AG09319 (cell line): ENCODE measurements around the gene ERC2.

ENCODE experiments used
- DNase-seq: peaks from one replicate; pipeline ENCODE4 v3.0.0-alpha.2; 2010; ENCODE audit warnings: low read depth; ENCODE audit errors: extremely low read depth
- CTCF ChIP-seq: IDR thresholded peaks from 2 replicates; pipeline ENCODE4 v1.5.1; 2011; ENCODE audit warnings: low read depth, mild to moderate bottlenecking, inconsistent platforms, low read length, moderate library complexity

ERC2 gene

DNA sequence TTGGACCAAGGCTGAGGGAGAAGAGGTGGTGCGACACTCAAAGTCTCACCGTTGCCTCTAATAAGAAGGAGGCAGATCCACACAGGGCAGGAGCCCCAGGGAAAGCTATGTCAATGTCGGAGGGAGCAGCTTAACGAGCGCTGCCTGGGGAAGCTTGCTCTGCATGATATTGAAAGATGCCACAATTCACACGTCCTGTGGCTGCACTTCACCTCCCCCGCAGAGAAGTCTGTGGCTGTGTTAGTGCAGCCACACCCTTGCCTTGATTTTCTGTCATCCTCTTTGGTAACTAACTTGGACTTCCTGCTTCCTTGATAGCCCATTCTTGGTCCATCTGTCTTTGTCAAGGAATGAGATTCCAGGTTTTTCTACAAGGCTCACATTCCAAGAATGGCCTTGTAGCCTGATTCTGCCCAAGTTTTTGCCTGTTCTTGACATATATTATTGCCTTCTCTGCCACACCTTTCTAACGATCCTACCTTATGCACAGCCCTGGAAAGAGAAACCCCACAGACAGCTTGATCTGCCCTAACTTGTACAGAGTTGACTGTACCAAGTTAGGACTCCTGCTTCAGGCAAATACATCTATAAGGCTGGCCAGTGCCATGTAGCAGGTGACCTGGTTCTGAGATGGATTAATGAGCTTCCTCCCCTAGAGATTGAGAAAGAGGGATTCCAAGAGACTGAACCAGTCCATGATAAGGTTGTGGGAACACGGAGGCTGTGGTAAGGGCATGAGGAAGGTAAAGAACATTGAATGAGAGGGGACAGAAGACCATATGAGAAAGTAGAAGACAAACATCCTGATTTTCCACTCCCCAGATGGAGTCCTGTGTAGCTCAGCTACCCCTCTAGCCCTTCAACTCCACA lies 828.1 kb downstream of the ERC2 start:
- no peak for TF ChIP-seq CTCF
- DNase-seq, result no peak

GRCh38 chr3:55639143-55639542 lies 829.1 kb downstream of the ERC2 start:
- no peak for DNase-seq
- no peak for TF ChIP-seq CTCF

DNA sequence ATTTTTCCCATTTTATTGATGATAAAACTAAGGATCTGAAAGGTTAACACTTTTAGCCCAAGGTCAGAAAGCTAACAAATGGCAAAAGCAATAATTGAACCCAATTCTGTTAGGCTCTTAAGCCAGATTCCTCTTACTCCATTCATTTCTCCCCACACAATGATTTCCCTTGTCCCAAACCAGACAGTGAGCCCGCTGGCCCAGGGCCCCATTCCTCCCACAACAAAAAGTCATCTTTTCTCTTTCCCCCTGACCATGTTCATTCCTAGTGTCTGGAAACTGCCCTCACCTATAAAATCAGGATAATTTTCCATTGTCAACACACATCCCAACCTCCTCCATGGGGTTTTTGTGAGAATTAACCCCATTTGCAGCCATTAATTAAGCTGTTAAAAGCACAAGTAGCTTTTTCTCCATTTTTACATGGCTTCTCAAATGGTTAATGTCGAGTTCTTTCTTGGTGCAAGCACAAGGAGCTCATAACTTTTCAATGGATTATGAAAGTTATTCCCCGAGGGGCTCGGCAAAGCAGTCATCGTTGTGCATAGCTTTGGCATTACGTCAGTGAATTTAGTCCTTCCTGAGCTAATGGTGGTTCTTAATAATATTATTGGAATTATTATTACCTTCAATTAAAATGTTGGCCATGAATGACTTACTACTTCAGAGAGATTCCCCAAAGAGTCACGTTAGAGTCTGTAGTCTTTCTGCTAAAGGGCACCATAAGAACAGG lies 830.2 kb downstream of the ERC2 start:
- no peak for DNase-seq
- TF ChIP-seq CTCF, result no peak

- DNase-seq, result no peak
- no peak for TF ChIP-seq CTCF
Measured at GRCh38 chr3:55636300-55637195, 831.7 kb downstream of the ERC2 start.

DNA sequence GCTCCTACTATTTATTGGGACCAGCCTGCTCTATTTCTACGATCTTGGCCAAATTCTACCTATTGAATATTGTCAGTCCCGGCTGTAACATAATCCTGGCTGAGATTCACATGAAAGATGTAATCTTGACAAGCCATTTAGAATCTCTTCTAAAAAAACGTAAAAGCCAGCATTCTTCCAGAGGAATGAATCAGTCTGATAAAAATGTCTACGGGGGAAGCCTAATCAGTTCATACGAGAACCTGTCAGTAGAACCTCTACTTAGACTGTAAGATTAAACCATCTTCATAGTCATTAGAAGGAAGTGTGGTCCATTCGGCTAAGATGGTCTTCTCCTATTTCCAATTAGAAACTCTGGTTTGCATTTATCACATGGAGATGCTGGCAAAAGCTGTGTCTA lies 833.9 kb downstream of the ERC2 start:
- TF ChIP-seq CTCF, result no peak

GRCh38 chr3:55633333-55633732 lies 834.9 kb downstream of the ERC2 start:
- TF ChIP-seq CTCF, result no peak
- no peak for DNase-seq

More for the DNA sequence above, 833.9 kb downstream of the ERC2 start:
- no peak for DNase-seq
